DMS53 treated with DMSO at 0.1 percent for 48 hours (cell line): ENCODE results near the gene ARL6IP1.
"Not testable (repeated sequence)": the region's sequence is repeated elsewhere in the genome, so short reads cannot be mapped to it uniquely, and the experiment has no call there.

Source experiments
- DNase-seq: peaks from one replicate; lab custom pipeline; 2025; ENCODE audit not compliant: unreplicated experiment; lab: John Stamatoyannopoulos, UW

The ARL6IP1 gene

GRCh38 chr16:18762713-18763112, 38.6 kb downstream of the ARL6IP1 start:
- DNase-seq: not testable (repeated sequence)

- not testable (repeated sequence) for DNase-seq
Measured at GRCh38 chr16:18759598-18760520, 41.5 kb downstream of the ARL6IP1 start.

- not testable (repeated sequence) for DNase-seq
Measured at GRCh38 chr16:18757960-18758660, 43.2 kb downstream of the ARL6IP1 start.

GRCh38 chr16:18756639-18757038, 44.7 kb downstream of the ARL6IP1 start:
- DNase-seq: not testable (repeated sequence)

GRCh38 chr16:18742870-18743269, 58.5 kb downstream of the ARL6IP1 start:
- DNase-seq: not testable (repeated sequence)
